ENCODE measurements around the gene UPF1. TPM values are rescaled to one million over a fixed set of nuclear protein-coding genes. Genes with fewer than 3 reads are reported as not detected.

The UPF1 gene
- total RNA-seq, result 55.0 and 65.4 TPM in 2 replicates

DNA sequence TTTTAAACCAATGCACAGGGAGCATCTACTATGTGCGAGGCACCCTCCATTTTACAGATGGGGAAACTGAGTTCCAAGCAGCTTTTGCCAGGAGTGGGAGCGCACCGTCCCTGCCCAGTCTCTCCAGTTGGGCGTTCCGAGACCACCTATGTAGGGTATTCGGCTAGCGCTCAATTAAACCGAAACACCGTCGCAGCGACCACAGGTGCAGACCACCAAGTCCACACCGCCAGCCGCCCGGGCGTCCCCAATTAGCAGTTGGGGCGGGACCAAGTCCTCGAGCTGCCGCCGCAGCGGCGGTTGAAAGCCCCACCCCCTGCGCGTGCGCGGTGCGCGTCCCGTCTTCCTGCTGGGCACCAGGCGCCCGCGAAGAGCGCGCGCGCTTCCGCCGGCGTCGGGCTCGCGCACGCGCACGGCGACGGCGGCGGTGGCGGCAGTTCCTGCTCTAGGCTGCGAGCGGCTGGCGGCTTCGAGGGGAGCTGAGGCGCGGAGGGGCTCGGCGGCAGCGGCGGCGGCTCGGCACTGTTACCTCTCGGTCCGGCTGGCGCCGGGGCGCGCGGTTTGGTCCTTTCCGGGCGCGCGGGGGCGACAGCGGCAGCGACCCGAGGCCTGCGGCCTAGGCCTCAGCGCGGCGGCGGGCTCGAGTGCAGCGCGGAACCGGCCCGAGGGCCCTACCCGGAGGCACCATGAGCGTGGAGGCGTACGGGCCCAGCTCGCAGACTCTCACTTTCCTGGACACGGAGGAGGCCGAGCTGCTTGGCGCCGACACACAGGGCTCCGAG is at the start of gene UPF1:
Gene UPF1, plus strand, starts transcription at position 436 of the 782 bp plus-strand sequence. Its CDS starts 251 bp downstream, at position 687.

DNA sequence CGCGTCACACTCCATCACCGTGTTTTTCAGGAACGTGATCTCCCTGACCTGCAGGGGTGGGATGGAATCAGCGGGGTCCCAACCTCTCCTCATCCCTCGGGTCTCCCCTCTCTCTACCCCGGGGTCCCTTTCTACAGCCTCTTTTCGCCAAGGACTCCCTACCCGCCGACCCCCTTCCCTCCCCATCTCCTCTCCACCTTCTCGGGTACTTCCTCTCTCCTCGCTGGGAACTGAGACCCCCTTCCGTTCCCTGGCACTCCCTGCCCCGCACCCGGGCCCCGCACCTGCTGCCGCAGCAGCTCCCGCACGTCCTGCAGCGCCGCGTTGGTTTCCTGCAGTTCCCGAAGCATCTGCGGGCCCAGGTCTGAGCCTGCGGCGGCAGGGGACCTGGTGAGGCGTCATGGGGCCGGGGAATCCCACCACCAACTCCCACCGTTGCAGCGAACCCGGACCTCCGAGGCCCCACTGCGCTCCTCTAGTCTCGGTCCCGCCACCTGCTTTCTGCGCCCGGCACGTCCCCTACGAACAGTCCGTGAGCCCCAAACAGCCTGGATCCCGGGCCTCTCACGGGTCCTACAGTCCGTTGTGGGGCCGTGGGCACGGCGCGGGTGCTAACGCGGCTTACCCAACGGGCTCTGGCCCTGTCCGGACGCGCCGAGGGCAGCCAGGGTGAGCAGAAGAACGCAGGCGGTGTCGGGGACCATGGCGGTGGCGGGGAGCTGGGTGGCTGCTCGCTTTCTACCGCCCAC is 41.0 kb upstream of the UPF1 start, which contains the start of gene COMP:
Gene COMP, minus strand, starts transcription at position 740 of the 749 bp plus-strand sequence. Its CDS starts 36 bp downstream, at position 704.

DNA sequence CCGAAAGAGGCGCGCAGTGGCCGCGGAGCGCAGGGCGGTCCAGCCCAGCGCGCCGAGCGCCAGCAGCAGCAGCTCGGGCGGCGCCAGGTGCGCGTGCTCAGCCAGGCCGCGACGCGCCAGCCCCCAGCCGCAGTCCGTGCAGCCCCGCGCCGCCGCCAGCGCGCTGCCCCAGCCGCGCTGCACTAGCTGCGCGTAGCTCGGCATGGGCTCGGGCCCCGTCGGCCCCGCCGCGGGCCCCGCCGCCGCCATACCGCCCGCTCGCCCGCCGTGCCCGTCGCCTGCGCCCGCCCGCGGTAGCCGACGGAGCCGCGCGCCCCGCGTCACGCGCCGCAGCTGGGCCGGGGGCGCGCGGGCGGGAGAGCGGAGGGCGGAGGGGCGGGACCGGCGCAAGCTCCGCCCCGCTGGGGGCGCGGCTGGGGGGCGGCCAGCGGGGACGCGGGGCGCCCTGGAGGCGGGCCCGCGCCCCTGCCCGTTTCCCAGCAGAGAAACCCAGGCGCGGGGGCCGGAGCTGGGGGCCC is 64.1 kb downstream of the UPF1 start, which contains the start of gene CERS1:
Gene CERS1, minus strand, starts transcription at position 335 of the 518 bp plus-strand sequence. Its CDS starts 86 bp downstream, at position 249.

Other genes starting within 250 kb of the UPF1 start
- 47.6 and 64.8 TPM in 2 replicates for gene REX1BD, start 243.2 kb upstream of the UPF1 start, total RNA-seq
- 19.7 TPM in 2 replicates for gene CRLF1, start 225.2 kb upstream of the UPF1 start, total RNA-seq
- gene TMEM59L, start 219.1 kb upstream of the UPF1 start, total RNA-seq, result 0.96 and 1.4 TPM in 2 replicates
- gene KLHL26, start 194.9 kb upstream of the UPF1 start, total RNA-seq, result 4.0 and 4.2 TPM in 2 replicates
- 1.2 and 2.0 TPM in 2 replicates for gene CRTC1, start 148.3 kb upstream of the UPF1 start, total RNA-seq
- gene COMP, start 40.7 kb upstream of the UPF1 start, total RNA-seq, result 0.28 and 0.77 TPM in 2 replicates
- gene CERS1, start 64.2 kb downstream of the UPF1 start, total RNA-seq, result 1.7 and 2.0 TPM in 2 replicates
- gene COPE, start 87.4 kb downstream of the UPF1 start, total RNA-seq, result 144 and 216 TPM in 2 replicates
- 47.4 and 72.9 TPM in 2 replicates for gene DDX49, start 87.8 kb downstream of the UPF1 start, total RNA-seq
- gene HOMER3, start 109.3 kb downstream of the UPF1 start, total RNA-seq, result 80.9 and 123 TPM in 2 replicates
- gene SUGP2, start 201.6 kb downstream of the UPF1 start, total RNA-seq, result 28.0 and 30.7 TPM in 2 replicates
- gene ARMC6, start 201.6 kb downstream of the UPF1 start, total RNA-seq, result 26.2 and 58.7 TPM in 2 replicates
- gene SLC25A42, start 232.0 kb downstream of the UPF1 start, total RNA-seq, result 3.6 and 6.2 TPM in 2 replicates

Measured in regular cardiac myocyte (primary cell).